ENCODE data around the gene TP53INP2. TPM values are rescaled to one million over a fixed set of nuclear protein-coding genes. Genes with fewer than 3 reads are reported as not detected.

The TP53INP2 gene
- total and polyA plus RNA-seq, 2 of the 8 experiments (the other 6 are each of a cell fraction or from before 2014, with no cell fraction given): 2.4 to 4.8 TPM

- TF ChIP-seq CTCF (IDR thresholded peaks at IDR 0.05; ENCODE audit: control extremely low read depth in 1 of 3, insufficient read depth in 1 of 3, low read depth in 1 of 3, low read length in 3 of 3) (peak in 1 of 3 experiments; percentile 23; a peak in 1 of 4 replicates), KDM4A (IDR thresholded peaks at IDR 0.05; ENCODE audit: low read depth, low read length, severe bottlenecking) (no peak)
Measured at GRCh38 chr20:34705397-34706301, 1.5 kb downstream of the TP53INP2 start (continued).
